Measurements from ENCODE around the gene FBXW12. TPM values are rescaled to one million over a fixed set of nuclear protein-coding genes. Genes with fewer than 3 reads are reported as not detected.

FBXW12 gene
- total RNA-seq, 1 donor from 2014 or later = not detected

GRCh38 chr3:48406443-48407431, 34.7 kb downstream of the FBXW12 start:
- TF ChIP-seq CTCF (IDR thresholded peaks at IDR 0.05) = no peak
- Mint-ChIP-seq H3K36me3 (ENCODE audit: low read depth) (peaks cover 46% of the 10 kb centered on the region), H3K4me1 (ENCODE audit: low read depth) (peaks cover 15% of the 10 kb centered on the region)

DNA sequence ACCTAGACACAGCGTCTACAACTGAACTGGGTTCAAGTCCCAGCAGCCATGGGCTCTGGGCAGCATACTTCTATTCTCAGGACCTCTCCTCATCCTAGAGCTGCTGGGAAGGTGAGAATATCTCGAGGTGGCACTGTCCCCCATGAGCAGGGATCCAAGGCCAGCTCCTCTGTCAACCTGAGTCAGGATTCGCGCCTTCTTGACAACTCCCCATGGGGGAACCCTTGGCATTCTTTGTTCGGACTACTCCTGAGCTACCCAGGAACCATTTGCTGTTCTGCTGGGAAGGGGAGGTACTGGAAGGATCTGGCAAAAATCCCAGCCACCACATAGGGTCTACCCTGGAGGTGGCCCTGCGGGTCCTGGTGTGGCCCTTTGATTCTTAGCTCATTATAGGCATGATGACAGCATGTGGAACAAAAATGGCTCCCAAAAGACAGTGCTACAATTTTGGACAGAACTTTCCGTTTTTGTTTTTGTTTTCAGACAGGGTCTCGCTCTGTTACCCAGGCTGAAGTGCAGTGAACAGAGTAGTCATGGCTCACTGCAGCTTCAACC, 35.6 kb downstream of the FBXW12 start:
- Mint-ChIP-seq H3K9me3 (ENCODE audit: low read depth) (no peaks in the 10 kb centered on the region), H3K27ac (ENCODE audit: unreplicated experiment) (no peak overlapping the region), H3K27me3 (ENCODE audit: low read depth) (no peaks in the 10 kb centered on the region), H3K4me3 (ENCODE audit: unreplicated experiment) (no peak overlapping the region), H3K4me1 (ENCODE audit: low read depth) (peaks cover 7% of the 10 kb centered on the region), H3K36me3 (ENCODE audit: low read depth) (peaks cover 49% of the 10 kb centered on the region)
- peak; percentile 44 for DNase-seq (ENCODE audit: low spot score)
- no peak for TF ChIP-seq CTCF (IDR thresholded peaks at IDR 0.05)

More at GRCh38 chr3:48406443-48407431, 34.7 kb downstream of the FBXW12 start:
- H3K27me3 Mint-ChIP-seq (ENCODE audit: low read depth) = no peaks in the 10 kb centered on the region
- H3K27ac Mint-ChIP-seq (ENCODE audit: unreplicated experiment) = no peak overlapping the region
- H3K4me3 Mint-ChIP-seq (ENCODE audit: unreplicated experiment) = no peak overlapping the region
- H3K9me3 Mint-ChIP-seq (ENCODE audit: low read depth) = no peaks in the 10 kb centered on the region
- peak; percentile 51 for DNase-seq (ENCODE audit: low spot score)

DNA sequence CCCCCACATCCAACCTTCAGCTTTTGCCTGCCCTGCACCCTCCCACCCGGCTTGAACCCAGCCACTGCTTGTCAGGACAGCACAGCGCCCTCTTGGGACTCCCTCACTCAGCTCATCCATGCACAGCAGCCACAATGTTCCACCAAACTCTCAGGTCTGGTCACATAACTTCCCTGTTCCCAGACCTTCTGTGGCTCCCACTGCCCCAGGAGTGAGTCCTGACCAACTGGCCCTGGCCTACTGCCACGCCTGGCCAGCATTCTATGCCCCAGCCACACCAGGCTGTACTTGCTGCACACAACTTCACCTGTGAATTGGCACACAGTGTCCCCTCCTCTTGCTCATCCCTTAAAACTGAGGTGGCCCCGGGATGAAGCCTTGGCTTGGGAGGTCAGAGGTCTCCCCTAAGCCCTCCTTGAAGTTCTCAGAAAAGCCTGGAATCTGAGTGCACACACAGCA, 36.8 kb downstream of the FBXW12 start:
- DNase-seq (ENCODE audit: low spot score) = peak; percentile 62
- no peaks in the 10 kb centered on the region for H3K27me3 Mint-ChIP-seq (ENCODE audit: low read depth)
- H3K4me1 Mint-ChIP-seq (ENCODE audit: low read depth) = no peaks in the 10 kb centered on the region
- peaks cover 53% of the 10 kb centered on the region for H3K36me3 Mint-ChIP-seq (ENCODE audit: low read depth)
- H3K4me3 Mint-ChIP-seq (ENCODE audit: unreplicated experiment) = no peak overlapping the region
- peak; percentile 19 for TF ChIP-seq CTCF (IDR thresholded peaks at IDR 0.05)
- H3K27ac Mint-ChIP-seq (ENCODE audit: unreplicated experiment) = no peak overlapping the region
- no peaks in the 10 kb centered on the region for H3K9me3 Mint-ChIP-seq (ENCODE audit: low read depth)

DNA sequence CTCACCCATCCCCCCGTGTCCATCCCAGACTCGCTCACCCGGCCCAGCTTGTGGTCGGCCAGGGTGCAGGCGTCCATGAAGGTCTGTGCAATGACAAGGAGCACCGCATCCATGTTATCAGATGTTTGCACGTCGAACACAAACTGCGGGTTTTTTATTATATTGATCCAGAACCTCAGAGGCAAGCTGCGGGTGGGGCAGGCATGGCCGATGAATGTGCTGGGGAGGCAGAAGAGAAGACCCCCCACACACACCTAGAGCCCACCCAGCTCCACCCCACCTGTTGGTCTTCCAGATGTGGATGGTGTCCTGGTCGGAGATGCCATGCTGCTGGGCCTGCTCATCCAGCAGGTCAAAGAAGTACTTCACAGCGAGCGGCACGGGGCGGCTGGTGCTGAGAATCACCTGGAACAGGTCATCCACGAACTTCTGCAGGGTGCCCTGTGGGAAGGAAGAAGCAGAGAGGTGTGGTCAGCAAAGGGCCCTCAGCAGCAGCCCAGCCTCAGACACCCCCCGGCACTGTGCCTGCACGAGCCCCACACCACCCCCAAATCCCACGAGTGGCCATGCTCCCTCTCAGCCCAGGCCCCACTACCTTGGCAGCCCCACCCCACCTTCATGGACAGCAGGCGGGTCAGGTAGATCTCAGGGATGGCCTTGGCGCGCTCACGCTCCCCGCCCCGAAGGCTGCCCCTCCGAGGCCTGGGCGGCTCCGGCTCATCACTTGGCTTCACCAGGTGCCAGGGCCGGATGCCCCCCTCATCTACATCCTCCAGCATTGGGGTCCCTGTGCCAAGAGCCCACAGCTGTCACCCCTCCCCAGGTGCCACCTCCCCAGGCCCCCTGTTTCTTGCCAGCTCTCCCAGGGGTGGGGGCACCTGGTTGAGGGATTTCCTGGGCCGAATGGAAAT, 37.5 kb downstream of the FBXW12 start:
- H3K9me3 Mint-ChIP-seq (ENCODE audit: low read depth) = no peaks in the 10 kb centered on the region
- peaks cover 56% of the 10 kb centered on the region for H3K36me3 Mint-ChIP-seq (ENCODE audit: low read depth)
- no peak overlapping the region for H3K4me3 Mint-ChIP-seq (ENCODE audit: unreplicated experiment)
- H3K27me3 Mint-ChIP-seq (ENCODE audit: low read depth) = no peaks in the 10 kb centered on the region
- TF ChIP-seq CTCF (IDR thresholded peaks at IDR 0.05) = no peak
- no peak overlapping the region for H3K27ac Mint-ChIP-seq (ENCODE audit: unreplicated experiment)
- no peaks in the 10 kb centered on the region for H3K4me1 Mint-ChIP-seq (ENCODE audit: low read depth)
- DNase-seq (ENCODE audit: low spot score) = peak; percentile 78

Data from chondrocyte (in vitro differentiated cells).